ENCODE results near the gene JAG2.

Gene JAG2

GRCh38 chr14:105209646-105210045, 41.1 kb upstream of the JAG2 start:
- no peak overlapping the region for H3K9ac ChIP-seq (ENCODE audit: low read length)
- H3K36me3 ChIP-seq (ENCODE audit: insufficient read depth, low read length), result peaks cover 7% of the 10 kb centered on the region
- no peaks in the 10 kb centered on the region for H3K27me3 ChIP-seq (ENCODE audit: control insufficient read depth in 1 of 2, insufficient read depth in 2 of 2, low read length in 2 of 2)
- H3K27ac ChIP-seq (ENCODE audit: low read depth, low read length), result no peak overlapping the region
- H3K4me1 ChIP-seq (ENCODE audit: insufficient read depth, low read length), result peaks cover 10% of the 10 kb centered on the region
- H3K9me3 ChIP-seq (ENCODE audit: low read length), result no peaks in the 10 kb centered on the region
- H3K4me3 ChIP-seq (ENCODE audit: low read depth in 1 of 2, low read length in 2 of 2), result no peak overlapping the region

- Histone ChIP-seq H3K36me3 (ENCODE audit: insufficient read depth, low read length) (peaks cover 7% of the 10 kb centered on the region), H3K27me3 (ENCODE audit: control insufficient read depth in 1 of 2, insufficient read depth in 2 of 2, low read length in 2 of 2) (no peaks in the 10 kb centered on the region), H3K27ac (ENCODE audit: low read depth, low read length) (no peak overlapping the region), H3K9me3 (ENCODE audit: low read length) (no peaks in the 10 kb centered on the region), H3K4me3 (ENCODE audit: low read depth in 1 of 2, low read length in 2 of 2) (no peak overlapping the region), H3K4me1 (ENCODE audit: insufficient read depth, low read length) (peaks cover 16% of the 10 kb centered on the region), H3K9ac (ENCODE audit: low read length) (no peak overlapping the region)
These were observed 40.5 kb upstream of the JAG2 start for GRCh38 chr14:105209091-105209490.

- Histone ChIP-seq H3K4me1 (ENCODE audit: insufficient read depth, low read length) (peaks cover 20% of the 10 kb centered on the region), H3K4me3 (ENCODE audit: low read depth in 1 of 2, low read length in 2 of 2) (no peak overlapping the region), H3K27me3 (ENCODE audit: control insufficient read depth in 1 of 2, insufficient read depth in 2 of 2, low read length in 2 of 2) (no peaks in the 10 kb centered on the region), H3K27ac (ENCODE audit: low read depth, low read length) (no peak overlapping the region), H3K9ac (ENCODE audit: low read length) (no peak overlapping the region), H3K9me3 (ENCODE audit: low read length) (no peaks in the 10 kb centered on the region), H3K36me3 (ENCODE audit: insufficient read depth, low read length) (peaks cover 7% of the 10 kb centered on the region)
These were observed 40.1 kb upstream of the JAG2 start for GRCh38 chr14:105208738-105209075.

- Histone ChIP-seq H3K27ac (ENCODE audit: low read depth, low read length) (no peak overlapping the region), H3K4me1 (ENCODE audit: insufficient read depth, low read length) (peaks cover 20% of the 10 kb centered on the region)
These were observed 39.6 kb upstream of the JAG2 start for GRCh38 chr14:105207996-105208737.

GRCh38 chr14:105207460-105207901, 38.9 kb upstream of the JAG2 start:
- Histone ChIP-seq H3K27ac (ENCODE audit: low read depth, low read length) (no peak overlapping the region), H3K9me3 (ENCODE audit: low read length) (no peaks in the 10 kb centered on the region), H3K27me3 (ENCODE audit: control insufficient read depth in 1 of 2, insufficient read depth in 2 of 2, low read length in 2 of 2) (peaks cover 0 to 8% of the 10 kb centered on the region in 2 donors), H3K4me1 (ENCODE audit: insufficient read depth, low read length) (peaks cover 20% of the 10 kb centered on the region), H3K36me3 (ENCODE audit: insufficient read depth, low read length) (peaks cover 7% of the 10 kb centered on the region), H3K9ac (ENCODE audit: low read length) (no peak overlapping the region), H3K4me3 (ENCODE audit: low read depth in 1 of 2, low read length in 2 of 2) (no peak overlapping the region)

More at GRCh38 chr14:105207996-105208737, 39.6 kb upstream of the JAG2 start:
- Histone ChIP-seq H3K27me3 (ENCODE audit: control insufficient read depth in 1 of 2, insufficient read depth in 2 of 2, low read length in 2 of 2) (peaks cover 0 to 2% of the 10 kb centered on the region in 2 donors), H3K9ac (ENCODE audit: low read length) (no peak overlapping the region), H3K4me3 (ENCODE audit: low read depth in 1 of 2, low read length in 2 of 2) (no peak overlapping the region), H3K36me3 (ENCODE audit: insufficient read depth, low read length) (peaks cover 7% of the 10 kb centered on the region), H3K9me3 (ENCODE audit: low read length) (no peaks in the 10 kb centered on the region)

GRCh38 chr14:105206873-105207272, 38.3 kb upstream of the JAG2 start:
- H3K36me3 ChIP-seq (ENCODE audit: insufficient read depth, low read length), result peaks cover 7% of the 10 kb centered on the region
- H3K27me3 ChIP-seq (ENCODE audit: control insufficient read depth in 1 of 2, insufficient read depth in 2 of 2, low read length in 2 of 2), result peaks cover 0 to 14% of the 10 kb centered on the region in 2 donors
- no peak overlapping the region for H3K9ac ChIP-seq (ENCODE audit: low read length)
- no peak overlapping the region for H3K4me3 ChIP-seq (ENCODE audit: low read depth in 1 of 2, low read length in 2 of 2)
- H3K9me3 ChIP-seq (ENCODE audit: low read length), result no peaks in the 10 kb centered on the region
- peaks cover 20% of the 10 kb centered on the region for H3K4me1 ChIP-seq (ENCODE audit: insufficient read depth, low read length)
- no peak overlapping the region for H3K27ac ChIP-seq (ENCODE audit: low read depth, low read length)

- Histone ChIP-seq H3K9ac (ENCODE audit: low read length) (no peak overlapping the region), H3K27ac (ENCODE audit: low read depth, low read length) (no peak overlapping the region), H3K4me1 (ENCODE audit: insufficient read depth, low read length) (peaks cover 20% of the 10 kb centered on the region), H3K9me3 (ENCODE audit: low read length) (no peaks in the 10 kb centered on the region), H3K27me3 (ENCODE audit: control insufficient read depth in 1 of 2, insufficient read depth in 2 of 2, low read length in 2 of 2) (peaks cover 6 to 25% of the 10 kb centered on the region in 2 donors), H3K4me3 (ENCODE audit: low read depth in 1 of 2, low read length in 2 of 2) (no peak overlapping the region), H3K36me3 (ENCODE audit: insufficient read depth, low read length) (no peaks in the 10 kb centered on the region)
These were observed 37.2 kb upstream of the JAG2 start for GRCh38 chr14:105205673-105206208.

GRCh38 chr14:105204931-105205672, 36.5 kb upstream of the JAG2 start:
- H3K27ac ChIP-seq (ENCODE audit: low read depth, low read length), result no peak overlapping the region
- H3K9me3 ChIP-seq (ENCODE audit: low read length), result no peaks in the 10 kb centered on the region
- H3K4me1 ChIP-seq (ENCODE audit: insufficient read depth, low read length), result peaks cover 20% of the 10 kb centered on the region

GRCh38 chr14:105204206-105204930, 35.8 kb upstream of the JAG2 start:
- Histone ChIP-seq H3K27me3 (ENCODE audit: control insufficient read depth in 1 of 2, insufficient read depth in 2 of 2, low read length in 2 of 2) (peaks cover 18 to 39% of the 10 kb centered on the region in 2 donors), H3K36me3 (ENCODE audit: insufficient read depth, low read length) (no peaks in the 10 kb centered on the region), H3K9ac (ENCODE audit: low read length) (no peak overlapping the region), H3K9me3 (ENCODE audit: low read length) (no peaks in the 10 kb centered on the region), H3K27ac (ENCODE audit: low read depth, low read length) (no peak overlapping the region), H3K4me3 (ENCODE audit: low read depth in 1 of 2, low read length in 2 of 2) (no peak overlapping the region), H3K4me1 (ENCODE audit: insufficient read depth, low read length) (peaks cover 20% of the 10 kb centered on the region)

More at GRCh38 chr14:105204931-105205672, 36.5 kb upstream of the JAG2 start:
- Histone ChIP-seq H3K36me3 (ENCODE audit: insufficient read depth, low read length) (no peaks in the 10 kb centered on the region), H3K4me3 (ENCODE audit: low read depth in 1 of 2, low read length in 2 of 2) (no peak overlapping the region), H3K9ac (ENCODE audit: low read length) (no peak overlapping the region), H3K27me3 (ENCODE audit: control insufficient read depth in 1 of 2, insufficient read depth in 2 of 2, low read length in 2 of 2) (peaks cover 11 to 32% of the 10 kb centered on the region in 2 donors)

GRCh38 chr14:105203701-105204100, 35.1 kb upstream of the JAG2 start:
- Histone ChIP-seq H3K27me3 (ENCODE audit: control insufficient read depth in 1 of 2, insufficient read depth in 2 of 2, low read length in 2 of 2) (peaks cover 18 to 46% of the 10 kb centered on the region in 2 donors), H3K4me3 (ENCODE audit: low read depth in 1 of 2, low read length in 2 of 2) (no peak overlapping the region), H3K4me1 (ENCODE audit: insufficient read depth, low read length) (peaks cover 20% of the 10 kb centered on the region), H3K27ac (ENCODE audit: low read depth, low read length) (no peak overlapping the region), H3K9me3 (ENCODE audit: low read length) (no peaks in the 10 kb centered on the region), H3K9ac (ENCODE audit: low read length) (no peak overlapping the region), H3K36me3 (ENCODE audit: insufficient read depth, low read length) (no peaks in the 10 kb centered on the region)

GRCh38 chr14:105203057-105203531, 34.5 kb upstream of the JAG2 start:
- Histone ChIP-seq H3K9ac (ENCODE audit: low read length) (no peak overlapping the region), H3K9me3 (ENCODE audit: low read length) (no peaks in the 10 kb centered on the region), H3K4me1 (ENCODE audit: insufficient read depth, low read length) (peaks cover 20% of the 10 kb centered on the region), H3K27ac (ENCODE audit: low read depth, low read length) (no peak overlapping the region), H3K27me3 (ENCODE audit: control insufficient read depth in 1 of 2, insufficient read depth in 2 of 2, low read length in 2 of 2) (peaks cover 24 to 52% of the 10 kb centered on the region in 2 donors), H3K4me3 (ENCODE audit: low read depth in 1 of 2, low read length in 2 of 2) (no peak overlapping the region), H3K36me3 (ENCODE audit: insufficient read depth, low read length) (no peaks in the 10 kb centered on the region)

All from muscle layer of colon (tissue), 2 donors.